Stimulated activated CD4-positive, alpha-beta T cell treated with anti-CD3 and anti-CD28 coated beads, Interleukin-15, amount 100 ng/mL, for 48 hours (primary cell): ENCODE data around the gene TBX3.

ENCODE experiments used
- DNase-seq, 2 donors: peaks; one replicate each; pipeline ENCODE4 v3.0.0-alpha.2; 2020; ENCODE audit warnings: low read depth in 2 of 2

TBX3 gene

DNA sequence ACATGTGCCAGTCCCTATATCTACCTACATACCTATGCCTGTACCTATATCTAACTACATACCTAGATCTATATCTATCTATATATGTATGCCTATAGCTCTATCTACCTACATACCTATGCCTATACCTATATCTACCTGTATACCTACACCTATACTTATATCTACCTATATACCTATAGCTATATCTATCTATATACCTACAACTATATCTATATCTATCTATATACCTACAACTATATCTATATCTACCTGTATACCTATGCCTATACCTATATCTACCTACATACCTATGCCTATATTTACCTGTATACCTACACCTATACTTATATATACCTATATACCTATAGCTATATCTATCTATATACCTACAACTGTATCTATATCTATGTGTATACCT lies 56.6 kb downstream of the TBX3 start:
- no peak for DNase-seq

DNA sequence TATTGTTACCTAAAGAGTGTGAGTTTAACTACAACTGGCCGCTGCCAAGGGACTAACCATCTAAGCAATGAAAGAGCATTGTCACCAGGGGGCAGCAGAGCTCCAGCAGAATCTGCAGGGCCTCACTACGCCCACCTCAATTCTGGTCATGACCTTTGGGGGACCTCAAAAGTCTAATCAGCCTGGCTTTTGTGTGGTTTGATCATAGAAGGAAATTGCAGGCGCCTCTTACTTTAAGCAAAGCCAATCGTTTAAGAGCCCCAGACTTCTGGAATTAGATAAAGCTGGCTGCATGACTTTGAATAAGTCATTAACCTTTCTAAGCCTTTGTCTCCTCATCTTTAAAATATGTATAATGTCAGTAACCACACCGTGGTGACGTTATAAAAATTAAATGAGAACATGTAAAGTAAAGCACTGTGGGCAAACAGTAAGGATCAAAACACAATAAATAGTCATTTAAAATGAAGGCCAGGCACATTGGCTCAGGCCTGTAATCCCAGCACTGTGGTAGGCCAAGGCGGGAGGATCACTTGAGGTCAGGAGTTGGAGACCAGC lies 58.6 kb downstream of the TBX3 start:
- DNase-seq, result peak; percentile 16 to 44

DNA sequence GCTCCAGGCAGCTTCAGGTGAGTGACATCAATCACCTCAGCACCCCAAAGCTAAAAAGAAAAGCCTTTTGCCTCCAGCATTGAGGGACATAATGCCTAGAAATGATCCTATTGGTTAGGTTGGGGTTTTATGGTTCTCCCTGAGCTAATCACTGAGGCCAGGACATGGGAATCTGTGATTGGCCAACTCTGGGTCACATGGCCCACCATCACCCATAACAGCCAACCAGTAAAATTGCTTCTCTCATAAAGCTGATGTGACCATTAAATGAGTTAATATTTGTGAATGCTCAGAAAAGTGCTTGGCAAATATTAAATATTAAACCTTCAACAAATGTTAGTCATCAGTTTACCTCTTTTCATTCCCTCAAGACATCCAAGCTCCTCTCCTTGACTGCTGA lies 60.2 kb downstream of the TBX3 start:
- DNase-seq, result no peak
